Measurements from ENCODE around the gene OXER1.

OXER1 gene

GRCh38 chr2:42794271-42795046 lies 30.5 kb upstream of the OXER1 start:
- H3K27ac ChIP-seq: no peak overlapping the region

GRCh38 chr2:42793334-42794270 lies 29.7 kb upstream of the OXER1 start:
- TF ChIP-seq ZFX (IDR thresholded peaks at IDR 0.05; ENCODE audit: borderline replicate concordance): no peak
- TF ChIP-seq CTCF (IDR thresholded peaks at IDR 0.05): no peak
- H3K27ac ChIP-seq: no peak overlapping the region

More at GRCh38 chr2:42794271-42795046, 30.5 kb upstream of the OXER1 start:
- no peak for TF ChIP-seq CTCF (IDR thresholded peaks at IDR 0.05)
- TF ChIP-seq ZFX (IDR thresholded peaks at IDR 0.05; ENCODE audit: borderline replicate concordance): no peak

- no peak within 1 kb of the TSS for H3K27ac ChIP-seq
- no peak for TF ChIP-seq ZFX (IDR thresholded peaks at IDR 0.05; ENCODE audit: borderline replicate concordance)
- TF ChIP-seq CTCF (IDR thresholded peaks at IDR 0.05): no peak
Observed at GRCh38 chr2:42792583-42793333, 28.8 kb upstream of the OXER1 start, which contains the start of gene HAAO. HAAO (minus strand) TSS chr2:42792583; CDS start chr2:42792536, 47 bp downstream.

- no peak overlapping the region for H3K27ac ChIP-seq
- TF ChIP-seq ZFX (IDR thresholded peaks at IDR 0.05; ENCODE audit: borderline replicate concordance) (no peak), CTCF (IDR thresholded peaks at IDR 0.05) (no peak)
Observed at GRCh38 chr2:42792087-42792582, 28.2 kb upstream of the OXER1 start.

GRCh38 chr2:42791606-42792005 lies 27.7 kb upstream of the OXER1 start:
- TF ChIP-seq CTCF (IDR thresholded peaks at IDR 0.05) (no peak), ZFX (IDR thresholded peaks at IDR 0.05; ENCODE audit: borderline replicate concordance) (no peak)
- no peak overlapping the region for H3K27ac ChIP-seq

GRCh38 chr2:42789751-42790150 lies 25.8 kb upstream of the OXER1 start:
- no peak overlapping the region for H3K27ac ChIP-seq
- TF ChIP-seq CTCF (IDR thresholded peaks at IDR 0.05): no peak
- TF ChIP-seq ZFX (IDR thresholded peaks at IDR 0.05; ENCODE audit: borderline replicate concordance): no peak

Data from 22Rv1 (cell line).